Muscle of arm (tissue), 12 donors: ENCODE results near the gene PLAGL2. TPM values are rescaled to one million over a fixed set of nuclear protein-coding genes. Genes with fewer than 3 reads are reported as not detected.

ENCODE experiments used
- DNase-seq: peaks from one replicate; pipeline ENCODE4 v3.0.0-alpha.2; 2013
- polyA plus RNA-seq, 12 donors: library from polyadenylated mRNA; unstranded; fragments of 120-200 nt; gene quantifications; one replicate each; pipeline ENCODE4 v1.2.1, GENCODE V29; 2013; ENCODE audit not compliant: insufficient read length in 12 of 12

PLAGL2 gene
- polyA plus RNA-seq, 12 donors = 10.0 to 37.1 (median 13.4) TPM; not detected in 1

GRCh38 chr20:32158351-32158750 lies 49.2 kb downstream of the PLAGL2 start:
- DNase-seq = no peak

GRCh38 chr20:32157611-32158010 lies 49.9 kb downstream of the PLAGL2 start:
- DNase-seq = no peak

GRCh38 chr20:32155017-32155981 lies 52.2 kb downstream of the PLAGL2 start:
- DNase-seq = peak; percentile 48

GRCh38 chr20:32153771-32154170 lies 53.8 kb downstream of the PLAGL2 start:
- DNase-seq = no peak

GRCh38 chr20:32153156-32153665 lies 54.3 kb downstream of the PLAGL2 start:
- DNase-seq = no peak

- no peak for DNase-seq
Measured at GRCh38 chr20:32152421-32153155, 55.0 kb downstream of the PLAGL2 start.

- DNase-seq = no peak
Measured at GRCh38 chr20:32150291-32150848, 57.2 kb downstream of the PLAGL2 start.

- no peak for DNase-seq
Measured at GRCh38 chr20:32149566-32150170, 57.9 kb downstream of the PLAGL2 start.

GRCh38 chr20:32144898-32145662 lies 62.5 kb downstream of the PLAGL2 start:
- no peak for DNase-seq

- DNase-seq = no peak
Measured at GRCh38 chr20:32142991-32143390, 64.6 kb downstream of the PLAGL2 start.

Other genes starting within 250 kb of the PLAGL2 start
- 1 to 10 TPM in 1 of 12 donors, under 1 TPM in 10, not detected in 1; 0.03 to 1.3 (median 0.12) TPM for gene XKR7, start 239.6 kb downstream of the PLAGL2 start, polyA plus RNA-seq
- gene CCM2L, start 197.3 kb downstream of the PLAGL2 start, polyA plus RNA-seq = 10 to 100 TPM in 1 of 12 donors, 1 to 10 TPM in 10, not detected in 1; 4.2 to 12.7 (median 5.2) TPM
- gene HCK, start 155.5 kb downstream of the PLAGL2 start, polyA plus RNA-seq = 1 to 10 TPM in 11 of 12 donors, not detected in 1; 2.9 to 9.2 (median 3.8) TPM
- 10 to 100 TPM in 11 of 12 donors, not detected in 1; 37.7 to 58.7 (median 44.8) TPM for gene TM9SF4, start 98.0 kb downstream of the PLAGL2 start, polyA plus RNA-seq
- 10 to 100 TPM in 11 of 12 donors, not detected in 1; 27.3 to 37.7 (median 30.9) TPM for gene POFUT1, start 137 bp upstream of the PLAGL2 start, polyA plus RNA-seq
- gene KIF3B, start 69.9 kb upstream of the PLAGL2 start, polyA plus RNA-seq = 10 to 100 TPM in 11 of 12 donors, not detected in 1; 11.3 to 19.4 (median 14.0) TPM
- gene ASXL1, start 150.6 kb upstream of the PLAGL2 start, polyA plus RNA-seq = 10 to 100 TPM in 11 of 12 donors, not detected in 1; 30.9 to 63.5 (median 37.7) TPM